Measurements from ENCODE around the gene PDYN. TPM values are rescaled to one million over a fixed set of nuclear protein-coding genes. Genes with fewer than 3 reads are reported as not detected.

PDYN gene
- total RNA-seq, 1 donor from 2014 or later, result not detected

DNA sequence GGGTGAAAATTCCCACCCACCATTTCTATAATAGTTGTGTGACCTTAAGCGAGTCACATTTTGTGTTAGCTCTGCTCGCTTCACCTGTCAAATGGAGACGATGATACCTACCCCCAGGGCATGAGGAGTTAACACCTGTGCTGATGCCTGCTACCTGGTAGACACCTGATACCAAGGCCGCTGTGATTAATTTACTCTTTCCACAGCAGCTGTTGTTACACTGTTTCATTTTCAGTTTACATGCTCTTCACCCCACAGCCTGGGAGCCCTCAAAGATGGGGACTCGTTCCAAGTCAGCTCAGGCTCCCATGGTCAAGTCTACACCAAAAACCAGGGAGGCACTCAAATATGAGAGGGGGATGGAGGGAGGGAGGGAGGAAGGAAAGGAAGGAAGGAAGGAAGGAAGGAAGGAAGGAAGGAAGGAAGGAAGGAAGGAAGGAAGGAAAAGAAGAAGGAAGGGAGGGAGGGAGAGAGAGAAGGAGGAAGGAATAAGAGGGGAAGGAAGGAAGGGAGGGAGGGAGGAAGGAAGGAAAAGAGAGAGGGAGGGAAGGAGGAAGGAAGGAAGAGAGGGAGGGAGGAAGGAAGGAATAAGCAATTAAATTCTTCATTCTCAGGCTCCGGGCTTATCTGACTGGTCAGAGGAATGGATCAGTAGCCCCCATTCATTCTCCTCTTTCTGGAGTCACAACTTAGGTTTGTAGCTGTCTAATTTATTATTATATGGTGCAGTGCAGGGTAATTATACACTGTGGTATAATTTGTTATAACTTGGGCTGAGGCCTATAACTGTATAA is 40.9 kb downstream of the PDYN start:
- no peak for DNase-seq (ENCODE audit: extremely low read depth, low read depth, low spot score)

DNA sequence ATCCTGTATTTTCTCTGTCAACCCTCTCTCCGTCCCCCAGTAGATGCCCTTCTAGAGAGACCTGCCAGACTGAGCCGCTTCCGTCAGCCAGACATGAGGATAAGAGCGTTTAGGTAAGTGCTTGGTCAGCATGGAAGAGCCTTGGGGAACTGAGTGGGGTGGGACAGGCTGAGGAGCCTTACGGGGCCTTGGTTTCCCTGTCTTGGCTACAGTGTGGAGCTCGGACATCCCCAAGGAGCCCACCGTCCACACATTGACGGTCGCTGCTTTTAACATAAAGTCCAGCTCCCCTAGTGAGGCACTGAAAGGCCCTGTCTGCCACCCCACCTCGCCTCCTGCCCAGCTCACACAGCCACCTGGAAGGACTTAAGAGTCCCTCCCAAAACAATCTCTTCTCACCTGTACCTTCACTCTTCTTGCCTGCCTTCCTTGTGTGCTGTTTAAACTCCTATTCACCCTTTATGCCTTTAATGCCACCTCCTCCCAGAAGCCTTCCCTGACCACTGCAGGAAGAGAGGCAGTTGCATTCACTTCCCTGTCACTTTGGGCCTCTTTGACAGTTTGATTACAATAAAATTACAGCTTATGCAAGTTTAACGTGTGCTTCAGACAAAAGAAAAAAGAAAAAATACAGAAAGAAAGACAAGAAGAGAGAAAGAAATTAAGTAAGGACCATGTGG is 42.3 kb downstream of the PDYN start:
- no peak for DNase-seq (ENCODE audit: extremely low read depth, low read depth, low spot score)

DNA sequence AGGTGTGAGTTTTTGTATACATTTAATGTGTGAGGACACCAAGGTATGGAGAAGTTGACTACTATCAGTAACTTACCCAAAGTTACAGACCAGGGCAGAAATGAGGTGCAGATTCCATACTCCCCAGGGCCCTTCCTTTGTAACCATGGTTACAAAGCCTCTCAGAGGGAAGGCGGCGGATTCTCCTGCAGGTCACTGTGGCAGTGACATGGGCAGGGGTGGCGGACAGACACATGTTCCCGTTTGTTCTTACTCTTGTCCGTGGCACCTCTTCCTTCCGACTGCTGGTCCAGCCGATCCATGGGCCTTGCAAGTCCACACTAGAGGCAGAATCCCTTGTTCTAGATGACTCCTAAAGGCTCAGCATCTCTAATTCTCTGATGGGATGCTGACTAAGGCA is 43.0 kb downstream of the PDYN start:
- no peak for DNase-seq (ENCODE audit: extremely low read depth, low read depth, low spot score)

DNA sequence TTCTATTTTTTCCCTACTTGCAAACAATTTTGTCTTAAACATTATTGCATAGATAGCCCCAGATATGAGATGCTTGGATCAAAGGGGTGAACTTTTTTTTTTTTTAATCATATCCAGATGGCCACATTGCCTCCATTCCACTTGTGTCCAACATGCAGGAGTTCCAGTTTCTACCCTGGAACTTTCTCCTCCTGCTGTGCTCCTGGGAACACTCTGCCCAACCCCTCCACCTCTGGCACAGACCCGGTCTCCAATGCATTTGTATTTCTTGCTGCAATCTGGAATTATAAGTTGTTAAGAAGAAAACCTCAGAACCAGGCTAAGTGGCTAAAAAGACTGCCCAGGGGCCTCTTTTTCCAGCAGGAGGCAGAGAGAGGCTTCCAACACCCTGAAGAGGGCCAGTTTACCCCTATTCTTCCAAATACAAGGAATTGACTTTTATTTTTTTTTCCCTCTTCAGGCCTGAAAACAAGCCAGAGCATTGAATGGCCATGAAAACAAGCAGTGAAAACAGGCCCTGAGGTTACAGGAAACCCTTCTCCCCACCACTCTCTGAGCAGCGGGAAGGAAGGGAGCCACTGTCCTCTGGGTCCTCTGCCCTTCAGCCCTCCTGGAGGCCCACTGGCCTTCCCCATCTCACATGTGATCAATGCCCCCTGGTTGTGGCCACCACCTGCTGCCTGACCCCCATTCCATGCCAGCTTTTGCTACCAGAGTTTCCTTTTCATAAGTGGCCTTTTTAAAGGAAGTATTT is 44.3 kb downstream of the PDYN start:
- DNase-seq (ENCODE audit: extremely low read depth, low read depth, low spot score), result no peak

- no peak for DNase-seq (ENCODE audit: extremely low read depth, low read depth, low spot score)
These were observed 46.4 kb downstream of the PDYN start for GRCh38 chr20:1947535-1947846.

GRCh38 chr20:1946762-1947534 is 46.9 kb downstream of the PDYN start:
- no peak for DNase-seq (ENCODE audit: extremely low read depth, low read depth, low spot score)

- no peak for DNase-seq (ENCODE audit: extremely low read depth, low read depth, low spot score)
These were observed 47.5 kb downstream of the PDYN start for GRCh38 chr20:1946442-1946761.

- no peak for DNase-seq (ENCODE audit: extremely low read depth, low read depth, low spot score)
These were observed 48.2 kb downstream of the PDYN start for GRCh38 chr20:1945660-1946059.

- DNase-seq (ENCODE audit: extremely low read depth, low read depth, low spot score), result no peak
These were observed 48.7 kb downstream of the PDYN start for GRCh38 chr20:1945134-1945618.

DNA sequence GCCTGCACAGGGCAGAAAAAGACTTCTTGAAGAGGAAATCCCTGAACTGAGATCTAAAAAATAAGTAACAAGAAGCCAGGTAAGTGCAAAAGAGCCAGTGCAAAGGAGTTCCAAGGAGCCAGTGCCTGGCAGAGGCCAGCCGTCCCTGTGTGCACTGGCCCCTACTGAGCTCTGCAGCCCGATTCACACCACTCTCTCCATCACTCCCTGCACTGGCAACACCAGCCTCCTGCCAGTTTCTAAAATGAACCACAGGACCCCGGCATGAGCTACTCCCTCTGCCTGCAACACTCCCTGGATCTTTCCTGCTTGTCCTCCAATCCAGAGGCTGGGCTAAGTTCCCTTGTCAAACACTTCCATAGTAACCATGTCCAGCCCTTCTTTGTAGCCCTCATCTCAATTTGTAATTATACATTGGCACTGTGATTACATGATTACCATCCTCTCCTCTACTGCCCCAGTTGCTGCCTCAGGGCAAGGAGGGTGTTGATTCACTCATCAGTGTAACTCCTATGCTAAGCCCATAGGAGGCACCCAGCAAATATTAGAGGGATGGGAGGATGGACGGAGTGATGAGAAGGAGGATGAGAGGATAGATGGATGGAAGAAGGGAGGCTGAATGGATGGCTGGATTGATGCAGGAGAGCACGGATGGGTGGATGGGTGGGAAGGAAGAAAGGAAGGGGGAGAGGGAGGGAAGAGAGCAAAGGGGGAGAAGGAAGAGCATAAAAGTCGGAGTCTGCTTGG is 49.3 kb downstream of the PDYN start:
- DNase-seq (ENCODE audit: extremely low read depth, low read depth, low spot score), result no peak

DNA sequence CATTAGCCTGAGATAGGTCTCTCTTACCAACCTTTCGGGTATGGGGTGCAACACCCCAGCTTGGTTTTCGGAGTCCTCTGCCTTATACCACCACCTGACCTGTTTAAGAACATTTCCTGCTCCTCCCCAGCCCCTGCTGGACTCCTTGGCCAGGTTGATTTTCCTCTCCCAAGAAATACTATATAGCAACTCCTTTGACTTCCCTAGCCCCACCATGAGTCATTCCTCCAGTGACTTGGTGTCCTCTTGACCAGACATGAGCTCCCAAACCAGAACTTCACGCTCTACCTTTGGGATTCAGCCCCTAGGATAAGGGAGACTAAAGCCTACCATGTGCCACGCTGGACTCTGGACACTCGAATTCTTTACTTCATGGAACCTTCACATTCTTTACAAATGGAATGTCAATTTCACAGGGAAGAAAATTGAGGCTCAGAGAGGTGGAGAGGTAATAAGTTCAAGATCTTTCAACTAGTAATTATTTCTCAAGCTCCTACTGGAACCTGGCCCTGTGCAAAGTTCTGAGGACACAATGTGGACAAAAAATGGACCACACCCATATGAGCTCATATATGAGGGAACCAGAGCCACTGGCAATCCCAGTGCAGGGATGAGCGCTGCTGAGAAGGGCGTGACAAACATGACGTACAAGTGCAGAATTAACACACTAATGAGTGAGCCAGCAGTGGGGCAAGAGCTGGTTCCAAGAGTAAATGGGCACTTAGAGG is 50.4 kb downstream of the PDYN start:
- no peak for DNase-seq (ENCODE audit: extremely low read depth, low read depth, low spot score)

DNA sequence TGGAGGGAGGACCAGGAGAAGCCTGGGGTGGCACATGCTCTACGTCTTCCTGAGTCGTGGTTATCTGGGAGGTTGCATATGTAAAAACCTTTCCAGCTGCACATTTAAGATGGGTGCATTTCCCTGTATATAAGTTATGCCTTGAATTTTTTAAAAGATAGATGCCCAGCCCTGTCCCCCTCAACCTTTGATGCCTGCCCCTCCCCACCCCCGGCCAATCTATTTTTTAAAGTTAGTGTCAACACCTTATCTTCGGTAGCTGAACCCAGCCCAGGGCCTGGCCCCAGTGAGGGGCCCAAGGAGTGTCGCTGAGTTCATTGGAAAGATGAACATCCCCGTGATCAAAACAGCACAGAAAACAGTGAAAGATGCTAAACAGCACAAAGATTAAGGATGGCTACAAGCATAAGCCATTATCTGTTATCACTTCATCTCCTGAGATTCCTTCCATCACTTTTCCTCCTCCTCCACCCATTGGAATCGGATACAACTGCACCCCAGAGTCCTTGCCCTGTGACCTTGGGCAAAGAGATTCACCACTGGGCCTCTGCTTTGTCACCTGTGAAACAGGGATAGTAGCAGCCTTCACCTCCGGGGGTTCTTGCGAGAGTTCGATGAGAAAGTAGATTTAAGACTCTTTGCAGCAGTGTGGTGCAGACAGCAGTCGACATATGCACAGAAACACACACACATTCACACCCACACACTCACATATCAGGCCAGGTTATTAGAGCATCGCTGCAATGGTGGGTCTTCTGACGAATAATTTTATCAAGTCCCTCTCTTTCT is 51.2 kb downstream of the PDYN start:
- DNase-seq (ENCODE audit: extremely low read depth, low read depth, low spot score), result no peak

GRCh38 chr20:1942061-1942460 is 51.8 kb downstream of the PDYN start:
- DNase-seq (ENCODE audit: extremely low read depth, low read depth, low spot score), result no peak

DNA sequence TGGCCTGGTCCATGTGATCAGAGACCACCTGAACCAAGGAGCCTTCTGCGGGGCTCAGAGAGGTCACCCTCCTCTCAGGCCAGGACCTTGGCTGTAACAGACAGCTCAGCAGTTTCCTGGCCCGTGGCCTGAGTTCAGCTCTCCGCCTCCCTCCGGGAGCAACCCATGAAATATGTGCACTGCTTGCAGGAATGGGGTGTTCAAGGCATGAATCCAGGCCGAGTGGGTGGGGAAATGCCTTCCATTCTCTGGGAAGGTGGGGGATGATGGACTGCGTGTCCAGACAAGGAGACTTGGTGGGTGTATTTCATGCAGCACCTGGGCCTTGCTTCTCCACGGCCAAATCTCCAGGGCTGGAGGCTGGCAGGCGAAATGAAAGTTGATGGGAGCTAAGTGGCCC is 52.6 kb downstream of the PDYN start:
- no peak for DNase-seq (ENCODE audit: extremely low read depth, low read depth, low spot score)

- DNase-seq (ENCODE audit: extremely low read depth, low read depth, low spot score), result no peak
These were observed 53.3 kb downstream of the PDYN start for GRCh38 chr20:1940581-1940980.

- DNase-seq (ENCODE audit: extremely low read depth, low read depth, low spot score), result no peak
These were observed 54.6 kb downstream of the PDYN start for GRCh38 chr20:1939270-1939595.

DNA sequence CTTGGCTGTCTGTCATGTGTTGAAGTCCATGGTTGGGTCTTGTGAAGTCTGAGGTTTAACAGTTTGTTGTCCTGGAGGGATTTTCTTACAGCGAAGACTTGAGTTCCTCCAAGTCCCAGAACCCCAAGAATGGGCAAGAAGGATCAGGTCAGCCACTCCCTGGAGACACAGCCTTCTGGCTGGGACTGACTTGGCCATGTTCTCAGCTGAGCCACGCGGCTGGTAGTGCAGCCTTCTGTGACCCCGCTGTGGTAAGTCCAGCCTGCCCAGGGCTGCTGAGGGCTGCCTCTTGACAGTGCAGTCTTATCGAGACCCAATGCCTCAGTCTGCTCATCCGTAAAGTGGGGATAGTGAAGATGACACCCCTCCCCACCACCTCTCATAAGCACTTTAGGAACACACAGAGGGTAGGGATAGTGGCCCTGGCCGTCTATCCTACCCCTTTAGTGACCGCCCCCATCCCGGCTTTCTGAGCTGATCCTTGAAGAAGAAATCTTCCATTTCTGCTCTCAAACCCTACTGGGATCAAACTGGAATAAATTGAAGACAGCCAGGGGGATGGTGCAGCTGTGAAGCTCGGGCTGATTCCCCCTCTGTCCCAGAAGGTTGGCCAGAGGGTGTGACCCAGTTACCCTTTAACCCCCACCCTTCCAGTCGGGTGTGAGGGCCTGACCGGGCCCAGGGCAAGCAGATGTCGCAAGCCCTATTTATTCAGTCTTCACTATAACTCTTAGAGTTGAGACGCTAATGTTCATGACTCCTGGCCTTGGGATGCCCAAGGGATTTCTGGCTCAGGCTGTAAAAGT is 55.2 kb downstream of the PDYN start:
- no peak for DNase-seq (ENCODE audit: extremely low read depth, low read depth, low spot score)

GRCh38 chr20:1937316-1937976 is 56.4 kb downstream of the PDYN start:
- DNase-seq (ENCODE audit: extremely low read depth, low read depth, low spot score), result no peak

All from glomerular endothelial cell (primary cell).